LNCAP (cell line): ENCODE measurements around the gene SCYL3.

Experiments
- CTCF ChIP-seq: fragments of 450-650 bp; IDR thresholded peaks from 2 replicates; pipeline ENCODE4 v1.5.1; 2017; ENCODE audit warnings: mild to moderate bottlenecking

SCYL3 gene

GRCh38 chr1:169886422-169886821, 7.3 kb downstream of the SCYL3 start:
- no peak for TF ChIP-seq CTCF

- TF ChIP-seq CTCF, result no peak
These were observed 8.5 kb downstream of the SCYL3 start for GRCh38 chr1:169885207-169885606.

- TF ChIP-seq CTCF, result no peak
These were observed 9.1 kb downstream of the SCYL3 start for GRCh38 chr1:169884634-169885033.

- no peak for TF ChIP-seq CTCF
These were observed 11.6 kb downstream of the SCYL3 start for GRCh38 chr1:169882039-169882511.

- TF ChIP-seq CTCF, result no peak
These were observed 14.5 kb downstream of the SCYL3 start for GRCh38 chr1:169879034-169879840.

- TF ChIP-seq CTCF, result no peak
These were observed 15.2 kb downstream of the SCYL3 start for GRCh38 chr1:169878498-169878897.

GRCh38 chr1:169877800-169878491, 15.8 kb downstream of the SCYL3 start:
- TF ChIP-seq CTCF, result no peak
